OCI-LY1 (cell line): Measurements from ENCODE around the gene ZNF462.

Source experiments
- H2AFZ ChIP-seq: fragments of 200-600 bp; sonication (generic), shearing (Covaris generic); 2 replicates; pipeline ENCODE4 v1.6.0; 2014; ENCODE audit warnings: antibody characterized with exemption, mild to moderate bottlenecking, low read length
- H3F3A ChIP-seq: fragments of 200-600 bp; sonication (generic), shearing (Covaris generic); 2 replicates; pipeline ENCODE4 v1.6.0; 2014; ENCODE audit warnings: mild to moderate bottlenecking, antibody characterized with exemption, low read length, moderate library complexity; ENCODE audit not compliant: insufficient read depth
- H3K27ac ChIP-seq: fragments of 200-600 bp; sonication (generic); 2 replicates; pipeline ENCODE4 v1.5.1; 2014; ENCODE audit warnings: low read length, mixed run types, mild to moderate bottlenecking, low read depth; ENCODE audit not compliant: poor library complexity, severe bottlenecking
- H3K27me3 ChIP-seq: fragments of 200-600 bp; sonication (generic); 2 replicates; pipeline ENCODE4 v1.6.0; 2014; ENCODE audit warnings: antibody characterized with exemption, mild to moderate bottlenecking, low read length, moderate library complexity; ENCODE audit not compliant: insufficient read depth
- H3K36me3 ChIP-seq: fragments of 200-600 bp; sonication (generic); 2 replicates; pipeline ENCODE4 v1.6.1; 2014; ENCODE audit warnings: mild to moderate bottlenecking, antibody characterized with exemption, low read length, moderate library complexity, mixed read lengths; ENCODE audit not compliant: insufficient read depth
- H3K4me1 ChIP-seq: fragments of 200-600 bp; sonication (generic); 2 replicates; pipeline ENCODE4 v1.5.1; 2014; ENCODE audit warnings: mild to moderate bottlenecking, low read length, moderate library complexity; ENCODE audit not compliant: insufficient read depth, severe bottlenecking
- H3K4me2 ChIP-seq: fragments of 200-600 bp; sonication (generic), shearing (Covaris generic); 2 replicates; pipeline ENCODE4 v1.6.1; 2014; ENCODE audit warnings: low read length
- H3K4me3 ChIP-seq: fragments of 200-600 bp; sonication (generic); 2 replicates; pipeline ENCODE4 v1.5.1; 2014; ENCODE audit warnings: low read length, low read depth, mild to moderate bottlenecking, mixed read lengths; ENCODE audit not compliant: poor library complexity, severe bottlenecking
- H3K79me2 ChIP-seq: fragments of 200-600 bp; shearing (Covaris generic); 2 replicates; pipeline ENCODE4 v1.6.1; 2016; ENCODE audit warnings: mixed run types, low read length, mixed read lengths; ENCODE audit not compliant: insufficient read depth
- H3K9ac ChIP-seq: fragments of 200-600 bp; sonication (generic), shearing (Covaris generic); 2 replicates; pipeline ENCODE4 v1.6.1; 2014; ENCODE audit warnings: mild to moderate bottlenecking, low read length, mixed read lengths
- H3K9me2 ChIP-seq: fragments of 200-600 bp; sonication (generic), shearing (Covaris generic); 2 replicates; pipeline ENCODE4 v1.6.1; 2014; ENCODE audit warnings: low read depth, mild to moderate bottlenecking, low read length, mixed read lengths
- H3K9me3 ChIP-seq: fragments of 200-600 bp; shearing (Covaris generic); 2 replicates; pipeline ENCODE4 v1.6.1; 2014; ENCODE audit warnings: low read length, mixed read lengths
- H4K20me1 ChIP-seq: fragments of 200-600 bp; sonication (generic), shearing (Covaris generic); 2 replicates; pipeline ENCODE4 v1.6.0; 2016; ENCODE audit warnings: mild to moderate bottlenecking, low read length; ENCODE audit not compliant: insufficient read depth
- CTCF ChIP-seq: fragments of 200-600 bp; sonication (generic), shearing (Covaris generic); IDR thresholded peaks from 2 replicates; pipeline ENCODE4 v1.5.1; 2017; ENCODE audit warnings: mild to moderate bottlenecking, antibody characterized with exemption, low read length, moderate library complexity, mixed read lengths
- EZH2 ChIP-seq: fragments of 200-600 bp; sonication (generic), shearing (Covaris generic); IDR thresholded peaks from 2 replicates; pipeline ENCODE4 v1.8.0; 2017; ENCODE audit warnings: borderline replicate concordance, mixed run types, mild to moderate bottlenecking, antibody characterized with exemption, low read length, moderate library complexity, mixed read lengths

ZNF462 gene

GRCh38 chr9:106927916-106928315 is 65.0 kb downstream of the ZNF462 start:
- H3K9ac ChIP-seq = no peak overlapping the region
- no peaks in the 10 kb centered on the region for H3F3A ChIP-seq
- no peaks in the 10 kb centered on the region for H3K79me2 ChIP-seq
- no peaks in the 10 kb centered on the region for H3K27me3 ChIP-seq
- no peaks in the 10 kb centered on the region for H3K4me1 ChIP-seq
- no peaks in the 10 kb centered on the region for H3K9me2 ChIP-seq
- H3K9me3 ChIP-seq = no peaks in the 10 kb centered on the region
- no peak overlapping the region for H2AFZ ChIP-seq
- H3K4me2 ChIP-seq = no peak overlapping the region
- H3K27ac ChIP-seq = no peak overlapping the region
- H3K4me3 ChIP-seq = no peak overlapping the region
- TF ChIP-seq EZH2 = no peak
- TF ChIP-seq CTCF = no peak
- no peaks in the 10 kb centered on the region for H3K36me3 ChIP-seq
- H4K20me1 ChIP-seq = no peaks in the 10 kb centered on the region

GRCh38 chr9:106928350-106928749 is 65.4 kb downstream of the ZNF462 start:
- Histone ChIP-seq H3K9ac (no peak overlapping the region), H4K20me1 (no peaks in the 10 kb centered on the region), H3K9me3 (no peaks in the 10 kb centered on the region), H3K4me2 (no peak overlapping the region), H3K4me3 (no peak overlapping the region), H3K79me2 (no peaks in the 10 kb centered on the region), H3K4me1 (no peaks in the 10 kb centered on the region), H3K27ac (no peak overlapping the region), H3K36me3 (no peaks in the 10 kb centered on the region), H3K27me3 (no peaks in the 10 kb centered on the region), H2AFZ (no peak overlapping the region), H3F3A (no peaks in the 10 kb centered on the region), H3K9me2 (no peaks in the 10 kb centered on the region)
- TF ChIP-seq EZH2 = no peak
- TF ChIP-seq CTCF = no peak

- Histone ChIP-seq H3F3A (no peaks in the 10 kb centered on the region), H2AFZ (no peak overlapping the region), H4K20me1 (no peaks in the 10 kb centered on the region), H3K4me2 (no peak overlapping the region), H3K27ac (no peak overlapping the region), H3K4me3 (no peak overlapping the region), H3K27me3 (no peaks in the 10 kb centered on the region), H3K79me2 (no peaks in the 10 kb centered on the region), H3K4me1 (no peaks in the 10 kb centered on the region), H3K9me2 (no peaks in the 10 kb centered on the region), H3K36me3 (no peaks in the 10 kb centered on the region), H3K9ac (no peak overlapping the region), H3K9me3 (no peaks in the 10 kb centered on the region)
- TF ChIP-seq CTCF (no peak), EZH2 (no peak)
These were observed 66.7 kb downstream of the ZNF462 start for GRCh38 chr9:106929471-106930177.
